Measurements from ENCODE around the gene HOTAIR. TPM values are rescaled to one million over a fixed set of nuclear protein-coding genes. Genes with fewer than 3 reads are reported as not detected.

The HOTAIR gene
- polyA plus RNA-seq, 3 donors from 2014 or later, result not detected

DNA sequence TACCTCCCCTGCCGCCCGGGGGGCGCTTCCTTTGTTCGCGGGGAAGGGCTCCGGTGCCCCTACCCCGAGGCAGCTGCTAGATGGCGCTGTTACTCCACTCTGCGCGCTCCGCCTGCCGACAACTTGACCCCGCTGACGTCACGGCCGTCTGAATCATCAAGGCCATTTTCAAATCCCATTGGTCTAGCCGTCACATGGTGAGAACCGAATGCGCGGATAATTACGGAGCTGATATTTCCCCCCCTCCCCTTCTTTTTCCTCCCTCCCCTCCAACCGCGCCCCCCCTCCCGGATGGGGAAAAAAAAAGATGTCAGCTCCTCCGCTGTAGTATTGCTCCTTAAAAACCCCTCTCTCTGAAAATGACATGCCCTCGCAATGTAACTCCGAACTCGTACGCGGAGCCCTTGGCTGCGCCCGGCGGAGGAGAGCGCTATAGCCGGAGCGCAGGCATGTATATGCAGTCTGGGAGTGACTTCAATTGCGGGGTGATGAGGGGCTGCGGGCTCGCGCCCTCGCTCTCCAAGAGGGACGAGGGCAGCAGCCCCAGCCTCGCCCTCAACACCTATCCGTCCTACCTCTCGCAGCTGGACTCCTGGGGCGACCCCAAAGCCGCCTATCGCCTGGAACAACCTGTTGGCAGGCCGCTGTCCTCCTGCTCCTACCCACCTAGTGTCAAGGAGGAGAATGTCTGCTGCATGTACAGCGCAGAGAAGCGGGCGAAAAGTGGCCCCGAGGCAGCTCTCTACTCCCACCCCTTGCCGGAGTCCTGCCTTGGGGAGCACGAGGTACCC, 10.3 kb upstream of the HOTAIR start, which contains the start of gene HOXC10:
Gene HOXC10 (plus strand): TSS at position 246 of the 791 bp plus-strand sequence. CDS start 114 bp downstream, at position 360.
- H3K9me3 Mint-ChIP-seq, result no peaks in the 10 kb centered on the region
- peaks cover 35 to 38% of the 10 kb centered on the region in 2 donors for H3K4me1 Mint-ChIP-seq
- peak within 1 kb of the TSS; percentile 68 to 83 (median 73) for H3K4me3 Mint-ChIP-seq
- peaks cover 69 to 92% (median 88%) of the 10 kb centered on the region in 3 donors for H3K27me3 Mint-ChIP-seq (ENCODE audit: low read depth in 3 of 3)
- H3K27ac Mint-ChIP-seq, result peak within 1 kb of the TSS in 3 of 6 donors; percentile 5 to 59 (median 50)
- peaks cover 0 to 5% (median 0%) of the 10 kb centered on the region in 3 donors for H3K36me3 Mint-ChIP-seq
- peak; percentile 70 to 75 (median 71) for DNase-seq

- peak overlapping the region in 2 of 5 donors; percentile 12 to 18 for H3K4me3 Mint-ChIP-seq
Observed at GRCh38 chr12:53983950-53984572, 9.3 kb upstream of the HOTAIR start.

DNA sequence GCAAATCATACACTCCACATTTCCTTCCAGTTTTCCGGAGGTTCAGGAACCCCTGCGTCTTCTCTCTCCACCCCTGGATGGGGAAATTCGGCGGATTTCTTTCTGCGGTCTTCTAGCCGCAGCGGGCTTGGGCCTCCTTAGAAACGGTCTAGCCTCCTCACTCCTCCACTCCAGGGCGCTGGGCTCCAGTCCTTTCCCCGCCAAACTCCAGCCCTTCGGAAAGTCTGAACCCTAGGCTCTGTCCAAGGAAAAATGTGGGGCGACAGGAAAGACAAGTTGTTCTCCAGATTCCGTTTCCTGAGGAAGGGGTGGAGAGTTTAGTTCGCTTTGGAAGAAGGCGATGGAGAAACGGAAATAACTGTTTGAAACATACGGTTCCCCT, 8.8 kb upstream of the HOTAIR start:
- no peak for DNase-seq
- H3K27me3 Mint-ChIP-seq (ENCODE audit: low read depth in 3 of 3), result peaks cover 71 to 92% (median 83%) of the 10 kb centered on the region in 3 donors

More at GRCh38 chr12:53983950-53984572, 9.3 kb upstream of the HOTAIR start:
- H3K27me3 Mint-ChIP-seq (ENCODE audit: low read depth in 3 of 3), result peaks cover 69 to 91% (median 83%) of the 10 kb centered on the region in 3 donors
- no peaks in the 10 kb centered on the region for H3K9me3 Mint-ChIP-seq
- DNase-seq, result no peak
- peaks cover 0 to 5% (median 0%) of the 10 kb centered on the region in 3 donors for H3K36me3 Mint-ChIP-seq
- H3K4me1 Mint-ChIP-seq, result peaks cover 27 to 28% of the 10 kb centered on the region in 2 donors
- H3K27ac Mint-ChIP-seq, result peak overlapping the region in 2 of 6 donors; percentile 5 to 59

DNA sequence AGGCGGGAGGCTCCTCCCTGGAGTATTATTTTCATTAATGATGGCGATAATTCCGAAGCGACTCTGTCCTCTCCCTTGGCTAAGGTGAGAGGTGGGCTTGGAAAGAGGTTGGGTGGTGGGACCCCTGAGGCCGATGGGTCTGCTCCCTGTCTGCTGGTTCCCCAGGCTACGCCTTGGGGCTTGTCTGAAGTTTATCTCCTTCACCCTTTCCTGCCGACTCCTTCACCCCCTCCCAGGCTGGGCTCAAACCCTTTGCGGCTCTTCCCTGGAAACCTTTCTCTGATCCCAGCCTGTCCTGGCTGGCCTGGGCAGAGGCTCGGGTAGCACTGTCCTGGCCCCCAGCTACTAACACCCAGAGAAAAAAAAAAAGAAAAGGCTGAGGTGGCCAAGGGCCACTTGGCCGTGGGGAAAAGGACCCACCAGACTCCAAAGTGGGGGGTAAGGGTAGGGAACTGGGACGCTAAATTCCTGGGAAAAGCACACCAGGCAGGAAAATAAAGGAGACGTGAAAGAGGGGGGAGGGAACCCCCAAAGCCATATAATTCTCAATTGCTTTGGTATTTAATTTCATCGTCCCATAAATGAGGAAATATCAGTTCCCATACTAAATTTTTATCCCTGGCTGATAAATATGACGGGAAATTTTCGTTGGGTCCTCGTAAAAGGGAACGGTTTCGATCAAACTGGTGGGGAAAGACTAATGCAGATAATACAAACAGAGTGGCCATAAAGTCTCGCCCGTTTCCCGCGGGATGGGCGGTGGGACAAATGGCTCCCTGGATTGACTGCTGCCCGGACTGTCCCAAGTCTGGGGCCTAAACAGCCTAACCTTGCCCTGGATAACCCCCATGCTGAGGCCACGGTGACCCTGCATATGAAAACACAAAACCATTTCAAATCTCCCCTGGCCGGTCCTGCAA, 8.2 kb upstream of the HOTAIR start:
- H3K36me3 Mint-ChIP-seq, result peaks cover 0 to 3% (median 0%) of the 10 kb centered on the region in 3 donors
- H3K27ac Mint-ChIP-seq, result peak overlapping the region in 1 of 6 donors; percentile 59

More for the DNA sequence above, 8.8 kb upstream of the HOTAIR start:
- H3K4me1 Mint-ChIP-seq, result peaks cover 24% of the 10 kb centered on the region in 2 donors
- H3K9me3 Mint-ChIP-seq, result no peaks in the 10 kb centered on the region
- peaks cover 0 to 5% (median 0%) of the 10 kb centered on the region in 3 donors for H3K36me3 Mint-ChIP-seq
- peak overlapping the region in 2 of 5 donors; percentile 7 to 12 for H3K4me3 Mint-ChIP-seq
- peak overlapping the region in 2 of 6 donors; percentile 5 to 59 for H3K27ac Mint-ChIP-seq

DNA sequence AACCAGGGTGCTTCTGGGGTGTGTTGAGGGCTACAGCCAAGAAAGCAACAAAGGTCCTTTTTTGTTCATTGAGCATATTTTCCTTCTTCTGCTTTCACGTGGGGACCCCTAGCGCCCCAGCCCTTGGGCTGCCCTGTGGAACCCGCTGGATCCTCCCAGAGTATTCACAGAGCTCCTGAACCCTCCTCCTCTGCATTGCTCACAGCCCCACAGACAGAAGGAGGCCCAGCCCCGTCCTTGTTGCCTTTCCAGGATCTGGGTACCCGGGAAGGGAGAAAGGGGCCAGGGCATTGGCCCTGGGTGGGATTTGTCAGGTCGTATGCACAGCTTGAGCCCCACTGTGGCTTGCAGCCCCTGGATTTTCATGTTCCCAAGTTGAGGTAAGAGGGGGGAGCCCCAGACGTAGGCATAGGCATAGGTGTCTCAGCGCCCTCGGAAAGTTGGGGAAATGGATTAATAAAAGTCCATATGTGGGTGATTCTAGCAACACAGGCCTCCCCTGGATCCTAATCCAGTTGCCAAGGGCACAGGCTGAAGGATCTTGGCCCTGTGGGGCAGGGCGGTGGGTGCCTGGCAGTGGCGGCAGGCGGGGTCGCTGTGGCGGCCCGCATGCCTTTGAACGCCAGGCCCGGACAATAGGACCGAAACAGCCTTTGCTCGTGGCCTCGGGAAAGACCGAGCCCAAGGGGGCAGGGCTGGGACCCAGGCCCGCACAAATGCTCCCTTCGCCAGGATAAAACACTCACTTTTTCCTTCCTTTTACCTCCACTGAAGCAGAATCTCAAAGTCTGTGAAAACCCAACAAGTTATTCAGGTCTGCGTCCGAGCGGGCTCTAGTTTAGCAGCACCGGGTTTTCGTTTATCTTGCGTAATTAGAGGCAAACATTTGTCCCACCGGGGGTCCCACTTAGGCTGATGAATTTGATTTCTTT, 7.1 kb upstream of the HOTAIR start:
- peaks cover 0 to 3% (median 0%) of the 10 kb centered on the region in 3 donors for H3K36me3 Mint-ChIP-seq
- no peak overlapping the region for H3K27ac Mint-ChIP-seq
- peaks cover 22 to 33% of the 10 kb centered on the region in 2 donors for H3K4me1 Mint-ChIP-seq
- peak overlapping the region in 1 of 5 donors; percentile 7 for H3K4me3 Mint-ChIP-seq
- DNase-seq, result no peak
- peaks cover 69 to 87% (median 84%) of the 10 kb centered on the region in 3 donors for H3K27me3 Mint-ChIP-seq (ENCODE audit: low read depth in 3 of 3)
- no peaks in the 10 kb centered on the region for H3K9me3 Mint-ChIP-seq

More for the DNA sequence above, 8.2 kb upstream of the HOTAIR start:
- Mint-ChIP-seq H3K4me3 (peak overlapping the region in 1 of 5 donors; percentile 7), H3K27me3 (ENCODE audit: low read depth in 3 of 3) (peaks cover 71 to 89% (median 82%) of the 10 kb centered on the region in 3 donors), H3K9me3 (no peaks in the 10 kb centered on the region), H3K4me1 (peaks cover 24 to 28% of the 10 kb centered on the region in 2 donors)
- DNase-seq, result no peak

DNA sequence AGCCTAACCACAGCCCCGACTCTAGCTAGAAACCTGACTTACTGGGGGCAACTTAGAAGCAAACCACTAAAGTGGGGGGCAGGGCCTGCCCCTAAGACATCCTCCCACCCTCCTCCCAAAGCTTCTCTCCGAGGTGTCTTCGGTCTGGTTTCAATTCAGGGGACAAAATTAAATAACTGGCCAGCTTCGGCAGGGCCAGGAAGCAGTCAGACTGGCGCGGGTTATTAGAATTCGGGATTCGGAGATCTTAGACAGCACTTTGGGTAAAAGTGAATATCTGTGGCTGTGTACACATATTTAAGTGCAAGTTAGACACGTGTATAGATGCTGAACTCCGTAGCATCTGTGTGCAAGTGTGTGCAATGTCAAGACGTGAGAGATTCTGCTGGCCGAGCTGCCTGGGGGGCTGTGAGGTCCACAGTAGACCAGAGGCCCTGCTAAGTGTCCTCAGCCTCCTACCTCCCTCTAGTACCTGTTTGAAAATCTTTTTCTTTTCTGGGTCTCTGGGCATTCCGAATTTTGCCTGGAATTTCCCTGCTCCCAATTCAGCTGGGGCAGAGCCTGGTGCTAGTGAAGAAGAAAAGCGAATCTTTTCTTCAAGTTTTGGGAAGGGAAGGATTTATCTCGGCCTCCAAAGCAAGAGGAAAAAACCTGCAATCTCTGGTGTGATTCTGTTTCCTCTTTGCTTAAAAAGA, 6.2 kb upstream of the HOTAIR start:
- DNase-seq, result no peak
- H3K27me3 Mint-ChIP-seq (ENCODE audit: low read depth in 3 of 3), result peaks cover 68 to 86% (median 83%) of the 10 kb centered on the region in 3 donors
- H3K9me3 Mint-ChIP-seq, result no peaks in the 10 kb centered on the region
- peaks cover 0 to 3% (median 0%) of the 10 kb centered on the region in 3 donors for H3K36me3 Mint-ChIP-seq
- peak overlapping the region in 1 of 6 donors; percentile 4 for H3K27ac Mint-ChIP-seq
- no peak overlapping the region for H3K4me3 Mint-ChIP-seq
- peaks cover 15 to 28% of the 10 kb centered on the region in 2 donors for H3K4me1 Mint-ChIP-seq

DNA sequence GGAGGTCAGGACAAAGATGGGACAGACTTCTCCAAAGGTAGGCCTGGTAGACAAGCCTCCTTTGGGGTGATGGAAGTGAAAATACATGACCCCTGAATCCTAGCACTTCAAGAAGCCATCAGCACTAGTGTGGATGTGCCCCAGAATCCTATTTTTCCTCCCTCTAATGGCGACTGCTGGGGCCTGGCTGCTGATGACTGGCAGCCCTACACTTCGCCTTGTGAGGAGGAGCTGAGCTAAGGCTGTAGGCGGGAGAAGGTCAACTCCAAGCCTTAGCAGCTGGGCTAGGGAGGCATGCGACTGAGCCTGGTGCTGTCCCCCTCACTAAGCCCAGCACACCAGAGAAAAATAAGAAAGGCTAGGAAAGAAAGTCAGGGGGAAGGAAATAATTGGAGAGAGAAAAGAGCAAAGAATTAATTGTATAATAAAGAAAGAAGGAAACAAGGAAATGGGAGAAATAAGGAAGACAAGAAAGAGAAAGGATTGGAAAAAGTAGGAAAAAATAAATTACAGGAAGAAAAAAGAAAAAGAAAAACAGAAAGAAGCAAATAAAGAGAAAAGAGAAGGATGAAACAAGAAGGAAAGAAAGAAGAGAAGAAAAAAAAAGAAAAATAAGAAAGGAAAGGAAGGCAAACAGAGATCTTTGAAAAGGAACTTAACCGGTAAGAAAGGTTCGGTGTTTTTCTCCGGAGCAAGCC, 5.5 kb upstream of the HOTAIR start:
- Mint-ChIP-seq H3K4me3 (peak overlapping the region in 1 of 5 donors; percentile 49), H3K4me1 (peaks cover 16 to 29% of the 10 kb centered on the region in 2 donors), H3K27me3 (ENCODE audit: low read depth in 3 of 3) (peaks cover 65 to 86% (median 83%) of the 10 kb centered on the region in 3 donors), H3K9me3 (no peaks in the 10 kb centered on the region), H3K27ac (peak overlapping the region in 1 of 6 donors; percentile 4), H3K36me3 (peaks cover 0 to 3% (median 0%) of the 10 kb centered on the region in 3 donors)
- no peak for DNase-seq

DNA sequence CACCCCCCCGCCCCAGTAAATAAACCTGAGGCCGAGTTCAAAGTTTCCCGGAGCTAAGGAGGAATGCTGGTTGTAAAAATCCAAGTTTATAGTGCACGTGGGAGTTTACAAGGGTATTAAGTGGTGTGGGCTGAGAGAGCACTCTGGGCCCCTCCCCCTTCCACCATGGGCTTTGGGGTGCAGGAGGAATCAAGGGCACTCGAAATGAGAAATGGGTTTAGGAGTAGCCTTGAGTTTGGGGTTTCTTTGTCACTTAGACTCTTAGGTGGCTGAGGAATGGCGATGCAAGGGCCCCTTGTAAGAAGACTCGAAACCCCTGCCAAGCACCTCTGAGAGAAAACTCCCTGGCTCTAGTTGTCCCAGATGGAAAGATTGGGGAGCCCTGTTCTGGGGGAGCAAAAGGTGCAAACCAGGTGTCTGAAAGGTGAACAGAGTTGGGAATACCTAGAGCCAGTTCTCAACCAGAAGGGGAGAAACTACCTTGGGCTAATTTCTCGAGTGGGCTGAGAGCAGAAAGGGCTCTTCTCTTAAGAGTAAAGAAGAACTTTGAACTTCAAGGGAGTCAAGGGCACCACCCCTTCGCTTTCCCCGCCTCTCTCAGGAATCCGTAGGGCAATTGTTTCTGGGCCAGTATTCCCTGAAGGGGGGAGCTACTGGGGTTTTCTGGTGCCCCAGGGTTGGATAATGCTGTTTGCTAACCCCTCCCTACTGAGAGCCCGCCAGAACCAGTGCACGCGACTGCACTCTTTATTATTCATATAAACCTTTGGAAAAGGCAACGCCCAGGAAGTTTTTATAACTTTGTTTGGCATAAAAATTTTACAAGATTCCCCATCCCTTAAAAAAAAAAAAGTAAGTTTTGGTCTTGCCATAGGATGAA, 4.0 kb upstream of the HOTAIR start:
- H3K27ac Mint-ChIP-seq, result no peak overlapping the region
- H3K9me3 Mint-ChIP-seq, result peaks cover 0 to 4% (median 0%) of the 10 kb centered on the region in 6 donors
- H3K4me3 Mint-ChIP-seq, result no peak overlapping the region
- H3K36me3 Mint-ChIP-seq, result peaks cover 0 to 3% (median 0%) of the 10 kb centered on the region in 3 donors
- H3K4me1 Mint-ChIP-seq, result peaks cover 18 to 33% of the 10 kb centered on the region in 2 donors
- no peak for DNase-seq
- peaks cover 65 to 84% (median 78%) of the 10 kb centered on the region in 3 donors for H3K27me3 Mint-ChIP-seq (ENCODE audit: low read depth in 3 of 3)

DNA sequence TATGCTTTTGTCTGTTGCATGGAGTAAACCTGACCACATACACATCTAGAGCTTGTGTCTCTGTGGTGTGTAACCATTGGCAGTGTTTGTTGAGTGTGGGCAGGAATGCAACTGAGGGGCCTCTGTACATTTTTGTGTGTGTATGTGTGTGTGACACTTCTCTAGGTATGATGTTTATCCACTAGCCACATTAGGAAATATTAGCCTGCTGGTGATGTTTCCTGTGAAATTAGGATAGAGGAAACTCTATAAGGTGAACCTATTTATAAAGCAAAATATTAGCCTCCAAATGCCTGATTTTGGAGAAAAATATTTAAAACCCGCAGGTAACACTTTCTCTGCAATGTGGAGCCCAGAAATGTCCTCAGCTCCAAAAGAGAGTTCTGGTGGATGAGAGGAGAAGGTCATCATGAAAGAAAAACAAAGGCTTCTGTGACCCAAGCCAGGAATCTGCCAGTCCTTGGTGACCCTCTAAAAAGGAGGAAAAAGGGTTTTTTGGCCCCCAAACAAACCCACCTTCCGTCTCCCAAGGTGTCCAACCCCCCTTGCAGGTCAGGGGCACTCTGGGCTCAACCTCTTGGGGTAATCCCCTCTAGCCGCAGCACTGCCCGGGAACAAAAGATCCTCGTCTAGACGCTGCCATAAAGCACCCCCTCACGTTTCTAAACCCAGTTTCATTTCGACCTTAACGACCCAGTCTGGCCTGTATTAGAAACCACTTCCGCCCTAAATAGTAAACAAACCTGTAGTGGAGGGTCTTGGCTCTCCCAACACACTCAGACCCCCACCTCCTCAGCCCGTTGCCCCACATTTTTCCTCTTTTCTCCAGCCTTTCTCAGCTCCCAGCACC, 3.1 kb upstream of the HOTAIR start:
- H3K4me1 Mint-ChIP-seq, result peaks cover 24 to 41% of the 10 kb centered on the region in 2 donors
- no peak overlapping the region for H3K27ac Mint-ChIP-seq
- H3K4me3 Mint-ChIP-seq, result peak overlapping the region in 1 of 5 donors; percentile 34
- peaks cover 0 to 11% (median 0%) of the 10 kb centered on the region in 6 donors for H3K9me3 Mint-ChIP-seq
- no peak for DNase-seq
- peaks cover 66 to 82% (median 79%) of the 10 kb centered on the region in 3 donors for H3K27me3 Mint-ChIP-seq (ENCODE audit: low read depth in 3 of 3)
- H3K36me3 Mint-ChIP-seq, result peaks cover 0 to 3% (median 0%) of the 10 kb centered on the region in 3 donors

All from immature natural killer cell (primary cell).